Measurements from ENCODE around the gene KCTD20.
"Not testable (repeated sequence)": the region's sequence is repeated elsewhere in the genome, so short reads cannot be mapped to it uniquely, and the experiment has no call there.

The KCTD20 gene

DNA sequence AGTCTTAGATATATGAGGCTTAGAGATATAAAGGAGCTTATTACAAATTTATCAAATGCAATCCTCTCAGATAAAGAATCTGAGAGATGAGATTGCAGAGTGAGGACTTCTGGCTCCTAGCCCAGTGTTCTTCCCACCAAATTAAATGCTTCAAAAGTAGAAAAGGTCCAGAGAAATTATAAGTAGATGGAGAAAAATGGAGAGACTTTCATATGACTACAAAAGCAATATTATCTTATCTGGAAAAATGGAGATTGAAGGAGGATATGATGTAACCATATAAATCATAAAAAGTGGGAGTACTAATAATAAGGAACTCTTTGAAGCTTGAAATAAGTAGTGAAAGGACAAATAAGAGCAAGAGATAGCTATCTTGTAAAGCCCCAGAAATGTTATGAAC, 2.8 kb downstream of the KCTD20 start:
- no peak for DNase-seq

- not testable (repeated sequence) for DNase-seq
Observed at GRCh38 chr6:36449173-36449572, 6.4 kb downstream of the KCTD20 start.

GRCh38 chr6:36452897-36453296, 10.1 kb downstream of the KCTD20 start:
- DNase-seq: not testable (repeated sequence)

DNA sequence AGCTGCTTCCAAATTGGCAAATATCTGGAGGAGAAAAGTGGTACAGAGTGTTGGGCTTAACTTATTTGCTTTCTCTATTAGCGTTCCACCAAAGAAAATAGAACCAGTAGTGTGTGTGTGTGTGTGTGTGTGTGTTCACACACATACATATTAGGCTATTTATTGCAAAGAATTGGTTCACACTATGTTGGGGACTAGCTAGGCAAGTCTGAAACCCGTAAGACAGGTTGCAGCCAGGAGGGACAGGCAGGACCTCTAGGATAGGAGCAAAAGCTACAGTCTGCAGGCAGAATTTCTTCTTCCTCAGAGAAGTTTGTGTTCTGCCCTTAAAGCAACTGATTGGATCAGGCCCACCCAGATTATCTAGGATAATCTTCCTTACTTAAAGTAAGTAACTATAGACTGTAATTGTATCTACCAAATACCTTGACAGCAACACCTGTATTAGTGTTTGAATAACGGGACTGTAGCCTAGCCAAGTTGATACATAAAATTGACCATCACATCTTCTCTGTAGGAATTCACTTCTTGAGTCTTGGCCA, 12.8 kb downstream of the KCTD20 start:
- no peak for DNase-seq

GRCh38 chr6:36459501-36459900, 16.7 kb downstream of the KCTD20 start:
- DNase-seq: no peak

DNA sequence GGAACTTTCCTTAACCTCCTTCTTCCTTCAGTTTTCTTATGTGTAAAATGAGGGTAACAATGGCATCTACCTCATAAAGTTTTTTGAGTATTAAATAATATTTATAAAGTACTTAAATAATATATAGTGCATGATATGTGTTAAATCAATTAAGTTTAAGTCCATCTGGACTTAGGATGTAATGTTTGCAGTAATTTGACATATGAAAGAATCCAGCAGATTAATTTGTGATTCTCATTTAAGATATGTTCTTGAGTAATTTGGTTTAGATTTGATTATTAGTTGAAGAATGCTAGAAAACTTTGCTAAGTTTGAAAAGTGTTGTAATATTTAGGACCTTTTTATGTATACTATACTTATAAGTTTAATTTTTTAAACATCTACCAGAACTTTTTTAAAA, 18.1 kb downstream of the KCTD20 start:
- DNase-seq: no peak

DNA sequence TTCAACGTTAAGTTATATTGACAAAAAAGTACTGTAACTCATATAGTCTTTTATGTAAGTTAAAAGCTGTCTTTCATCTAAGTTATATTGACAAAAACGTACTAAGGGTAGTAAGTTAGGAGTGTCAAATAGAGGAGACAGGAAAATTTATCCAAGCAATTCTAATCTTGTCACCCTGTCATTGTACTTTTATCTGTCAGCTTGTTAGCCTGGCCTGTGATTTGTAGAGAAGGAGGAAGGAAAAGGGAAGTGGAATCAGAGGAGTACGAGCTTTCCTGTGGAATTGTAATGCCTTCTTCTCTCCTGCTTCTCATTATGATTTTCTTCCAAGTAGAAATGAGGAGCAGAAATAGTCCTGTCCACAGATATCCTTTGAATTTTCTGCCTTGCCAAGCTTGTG, 18.8 kb downstream of the KCTD20 start:
- no peak for DNase-seq

GRCh38 chr6:36463676-36464075, 20.9 kb downstream of the KCTD20 start:
- no peak for DNase-seq

DNA sequence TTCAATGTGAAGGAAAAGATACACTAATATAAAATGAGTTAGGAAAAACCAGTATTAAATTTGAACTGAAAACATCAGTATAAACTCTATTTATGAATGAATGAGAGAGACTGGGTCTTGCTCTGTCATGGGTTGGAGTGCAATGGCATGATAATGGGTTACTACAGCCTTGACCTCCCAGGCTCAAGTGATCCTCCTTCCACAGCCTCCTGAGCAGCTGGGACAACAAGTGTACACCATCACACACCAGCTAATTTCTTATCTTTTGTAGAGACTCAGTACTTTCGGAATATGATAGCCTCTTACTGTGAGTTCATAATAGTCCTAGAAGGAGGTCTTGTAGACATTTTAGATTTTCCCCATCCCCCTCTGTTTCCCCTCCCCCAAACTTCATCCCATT, 21.4 kb downstream of the KCTD20 start:
- DNase-seq: no peak

GRCh38 chr6:36467625-36468024, 24.8 kb downstream of the KCTD20 start:
- no peak for DNase-seq

GRCh38 chr6:36469148-36469661, 26.4 kb downstream of the KCTD20 start:
- no peak for DNase-seq

- no peak for DNase-seq
Observed at GRCh38 chr6:36469946-36470345, 27.1 kb downstream of the KCTD20 start.

DNA sequence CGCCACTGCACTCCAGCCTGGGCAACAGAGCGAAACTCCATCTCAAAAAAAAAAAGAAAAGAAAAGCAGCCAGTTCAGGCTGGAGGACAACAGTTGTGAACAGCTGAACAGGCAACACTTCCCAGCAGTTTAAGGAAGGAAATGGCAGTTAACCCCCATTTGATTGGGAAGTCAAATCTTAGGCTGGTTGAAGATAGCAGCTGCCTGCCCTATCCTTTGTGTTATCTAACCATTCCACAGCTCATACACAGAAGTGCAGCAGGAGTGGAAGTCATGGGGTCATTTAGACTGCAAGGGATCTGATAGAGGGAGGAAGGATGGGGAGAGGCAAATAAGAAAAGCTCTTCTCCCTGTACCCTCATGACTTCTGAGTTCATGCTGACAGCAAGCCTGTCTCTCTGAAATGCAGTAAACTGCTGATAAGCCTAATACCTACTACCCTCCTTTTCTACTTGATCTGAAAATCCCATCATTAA, 35.3 kb downstream of the KCTD20 start:
- DNase-seq: no peak

- DNase-seq: no peak
Observed at GRCh38 chr6:36479256-36479655, 36.5 kb downstream of the KCTD20 start.

GRCh38 chr6:36483326-36483725, 40.5 kb downstream of the KCTD20 start:
- not testable (repeated sequence) for DNase-seq

GRCh38 chr6:36484736-36485135, 41.9 kb downstream of the KCTD20 start:
- DNase-seq: no peak

GRCh38 chr6:36487698-36488097, 44.9 kb downstream of the KCTD20 start:
- no peak for DNase-seq

DNA sequence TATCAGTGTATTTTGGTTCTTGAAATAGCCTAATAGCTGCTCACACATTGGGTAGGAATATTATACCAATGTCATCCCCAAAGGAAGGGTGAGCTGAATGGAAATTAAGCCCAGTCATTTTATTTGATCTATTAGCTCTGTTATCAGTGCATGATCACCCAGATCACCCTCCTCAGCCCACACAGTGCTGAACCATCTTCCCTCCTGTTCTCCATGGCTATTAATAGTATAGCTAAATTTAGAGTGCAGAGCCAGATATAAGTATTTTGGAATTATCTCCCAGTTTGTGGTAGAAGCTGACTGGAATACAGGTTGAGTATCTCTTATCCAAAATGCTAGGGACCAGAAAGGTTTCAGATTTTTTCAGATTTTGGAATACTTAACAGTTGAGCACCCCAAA, 45.4 kb downstream of the KCTD20 start:
- no peak for DNase-seq

DNA sequence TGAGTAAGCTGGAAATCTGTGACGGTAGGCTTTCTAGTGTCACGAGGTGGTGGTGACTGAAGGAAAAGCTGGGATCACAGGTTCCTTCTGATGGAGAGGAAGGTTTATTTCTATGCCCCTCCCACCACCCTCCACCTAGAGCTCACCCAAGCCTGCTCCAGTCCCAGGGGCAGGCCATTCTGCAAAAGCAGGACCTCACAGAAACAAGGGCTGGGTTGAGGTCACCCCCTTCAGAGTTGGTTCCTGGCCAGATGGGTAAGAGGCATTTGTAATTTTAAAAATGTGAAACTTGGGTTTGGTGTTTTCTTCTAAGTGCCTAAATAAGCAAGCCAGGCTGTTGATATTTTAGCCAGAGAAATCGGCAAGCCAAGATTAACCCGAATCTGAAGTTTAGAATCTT, 46.6 kb downstream of the KCTD20 start:
- no peak for DNase-seq

- DNase-seq: no peak
Observed at GRCh38 chr6:36491378-36491965, 48.7 kb downstream of the KCTD20 start.

GRCh38 chr6:36492092-36492491, 49.3 kb downstream of the KCTD20 start:
- no peak for DNase-seq

- DNase-seq: no peak
Observed at GRCh38 chr6:36492621-36493020, 49.8 kb downstream of the KCTD20 start.

DNA sequence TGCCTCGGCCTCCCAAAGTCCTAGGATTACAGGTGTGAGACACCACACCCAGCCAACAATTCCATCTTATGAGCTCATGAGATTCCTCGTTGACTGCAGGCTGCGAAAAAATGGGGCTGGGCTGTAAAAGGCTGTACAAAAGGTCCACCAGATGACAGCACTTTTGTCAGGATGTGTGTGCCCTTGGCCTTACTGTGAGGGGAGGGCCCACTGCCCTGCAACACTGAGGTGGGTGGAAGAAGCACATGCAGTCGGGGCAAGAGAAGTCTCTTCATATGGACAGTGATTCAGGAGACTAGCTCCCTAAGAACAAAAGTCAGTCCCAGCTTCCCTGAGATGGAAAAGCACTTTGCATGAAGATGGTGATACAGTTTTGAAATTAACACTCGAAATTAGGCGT, 50.5 kb downstream of the KCTD20 start:
- DNase-seq: no peak

- no peak for DNase-seq
Observed at GRCh38 chr6:36493859-36494258, 51.1 kb downstream of the KCTD20 start.

DNA sequence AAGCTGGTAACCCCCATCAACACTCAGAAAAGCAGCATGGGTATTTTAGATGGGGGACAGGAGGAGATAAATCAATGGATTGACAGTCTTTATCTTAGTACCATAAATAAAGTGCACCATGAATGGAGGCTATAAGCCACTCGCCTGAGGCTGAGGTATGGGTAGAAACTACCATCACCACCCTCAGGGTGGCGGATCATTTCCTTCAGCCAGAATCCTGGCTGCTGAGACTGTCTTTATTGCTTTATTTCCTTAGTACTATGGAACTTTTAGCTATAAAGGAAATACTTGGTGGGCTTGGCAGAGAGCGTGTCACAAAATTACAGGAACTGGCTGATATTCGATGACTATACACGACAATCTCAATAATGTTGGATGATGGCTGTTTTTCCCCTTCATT, 52.3 kb downstream of the KCTD20 start:
- no peak for DNase-seq

Data from eye (tissue), 1 donor.